GM23248 (cell line): ENCODE data around the gene ZNF91.
"Not testable (repeated sequence)": the region's sequence is repeated elsewhere in the genome, so short reads cannot be mapped to it uniquely, and the experiment has no call there.

ENCODE experiments used
- EZH2 ChIP-seq: fragments of 200-600 bp; sonication (generic); IDR thresholded peaks from 2 replicates; pipeline ENCODE4 v1.6.1; 2018; ENCODE audit warnings: antibody characterized with exemption, mild to moderate bottlenecking; ENCODE audit not compliant: insufficient read depth, poor library complexity, severe bottlenecking
- EZH2phosphoT487 ChIP-seq: fragments of 200-600 bp; sonication (generic); IDR thresholded peaks from 2 replicates; pipeline ENCODE4 v1.6.1; 2018; ENCODE audit warnings: antibody characterized with exemption, moderate library complexity, mild to moderate bottlenecking, low read depth; ENCODE audit not compliant: insufficient read depth

GRCh38 chr19:23319571-23319970, 75.7 kb downstream of the ZNF91 start:
- not testable (repeated sequence) for TF ChIP-seq EZH2phosphoT487, EZH2
